IMR-90 (cell line): ENCODE data around the gene TMPRSS7. TPM values are rescaled to one million over a fixed set of nuclear protein-coding genes. Genes with fewer than 3 reads are reported as not detected.

Experiments
- ATAC-seq: fragments of 200-7000 bp; cut with Tn5 transposase; 2 replicates; pipeline ENCODE4 v1.9.1; 2020; ENCODE audit warnings: low read depth, mild to moderate bottlenecking, moderate library complexity
- BruUV-seq: library from RNA; stranded (reverse); fragments of 400-500 nt; replicated peaks from 2 replicates; lab custom pipeline; 2021; lab: Mats Ljungman, UMichigan
- CTCF ChIA-PET: fragments of 300-600 bp; formaldehyde crosslinking; extraction: SDS; loops from one replicate; lab custom pipeline; 2021; ENCODE audit warnings: antibody characterized with exemption; lab: Yijun Ruan, JAX
- POLR2A ChIA-PET: fragments of 300-600 bp; sonication (Branson Sonifier 250); formaldehyde crosslinking; loops from one replicate; lab custom pipeline; 2022; ENCODE audit warnings: antibody characterized with exemption; ENCODE audit not compliant: unreplicated experiment; lab: Charles Lee
- DNase-seq: peaks from one replicate; pipeline ENCODE4 v3.0.0; 2013
- H2AFZ ChIP-seq: replicated peaks from 2 replicates; pipeline ENCODE3; 2013; ENCODE audit warnings: low read length, mild to moderate bottlenecking; ENCODE audit not compliant: poor library complexity
- H2AK5ac ChIP-seq: 2 replicates; pipeline ENCODE4 v1.6.1; 2013; ENCODE audit warnings: low read depth, low read length, inconsistent platforms
- H2AK9ac ChIP-seq: replicated peaks from 2 replicates; pipeline ENCODE3; 2013; ENCODE audit warnings: mild to moderate bottlenecking, low read depth, low read length, moderate library complexity; ENCODE audit not compliant: poor library complexity
- H2BK120ac ChIP-seq: 2 replicates; pipeline ENCODE4 v1.6.1; 2013; ENCODE audit warnings: low read depth, low read length, inconsistent platforms
- H2BK15ac ChIP-seq: 3 replicates; pipeline ENCODE4 v1.6.1; 2013; ENCODE audit warnings: low read depth, low read length, inconsistent platforms
- H2BK20ac ChIP-seq: 2 replicates; pipeline ENCODE4 v1.6.1; 2013; ENCODE audit warnings: low read depth, mild to moderate bottlenecking, inconsistent platforms, low read length, moderate library complexity
- H2BK5ac ChIP-seq: 2 replicates; pipeline ENCODE4 v1.6.1; 2013; ENCODE audit warnings: mild to moderate bottlenecking, low read depth, low read length, inconsistent platforms; ENCODE audit not compliant: poor library complexity, severe bottlenecking
- H3K14ac ChIP-seq: replicated peaks from 2 replicates; pipeline ENCODE4 v1.6.1; 2013; ENCODE audit warnings: low read depth, low read length, inconsistent platforms
- H3K18ac ChIP-seq: 2 replicates; pipeline ENCODE4 v1.6.1; 2013; ENCODE audit warnings: low read depth, low read length, control low read depth
- H3K23ac ChIP-seq: 2 replicates; pipeline ENCODE4 v1.6.1; 2013; ENCODE audit warnings: low read depth, low read length, inconsistent platforms
- H3K27ac ChIP-seq: 2 replicates; pipeline ENCODE4 v1.5.1; 2013; ENCODE audit warnings: mild to moderate bottlenecking, control low read depth, low read length; ENCODE audit not compliant: insufficient read depth
- H3K27me3 ChIP-seq: 2 replicates; pipeline ENCODE4 v1.6.1; 2013; ENCODE audit warnings: low read length; ENCODE audit not compliant: control insufficient read depth, insufficient read depth
- H3K36me3 ChIP-seq: 2 replicates; pipeline ENCODE4 v1.6.1; 2013; ENCODE audit warnings: low read length, mixed read lengths; ENCODE audit not compliant: control insufficient read depth, insufficient read depth
- H3K4ac ChIP-seq: 2 replicates; pipeline ENCODE4 v1.6.1; 2013; ENCODE audit warnings: low read depth, low read length, inconsistent platforms
- H3K4me1 ChIP-seq: 2 replicates; pipeline ENCODE4 v1.6.1; 2013; ENCODE audit warnings: low read length, mixed read lengths; ENCODE audit not compliant: control insufficient read depth, insufficient read depth
- H3K4me2 ChIP-seq: 2 replicates; pipeline ENCODE4 v1.6.1; 2013; ENCODE audit warnings: low read depth, mild to moderate bottlenecking, control low read depth, low read length, moderate library complexity
- H3K4me3 ChIP-seq: 2 replicates; pipeline ENCODE4 v1.5.1; 2013; ENCODE audit warnings: low read depth, mild to moderate bottlenecking, control low read depth, low read length, moderate library complexity; ENCODE audit not compliant: insufficient read depth
- H3K56ac ChIP-seq: 2 replicates; pipeline ENCODE4 v1.6.1; 2013; ENCODE audit warnings: low read length, inconsistent platforms; ENCODE audit not compliant: insufficient read depth; ENCODE audit errors: extremely low read depth
- H3K79me1 ChIP-seq, 2 experiments: 2 replicates each; pipeline ENCODE4 v1.6.1; 2013; ENCODE audit warnings: low read length in 2 of 2, inconsistent platforms in 1 of 2, low read depth in 1 of 2
- H3K9ac ChIP-seq: 2 replicates; pipeline ENCODE4 v1.6.1; 2013; ENCODE audit warnings: low read depth, low read length, control low read depth
- H3K9me1 ChIP-seq: 2 replicates; pipeline ENCODE4 v1.6.1; 2013; ENCODE audit warnings: low read length, inconsistent platforms; ENCODE audit not compliant: insufficient read depth
- H3K9me3 ChIP-seq: 2 replicates; pipeline ENCODE4 v1.6.1; 2013; ENCODE audit warnings: low read length; ENCODE audit not compliant: control insufficient read depth, insufficient read depth
- H4K20me1 ChIP-seq: 2 replicates; pipeline ENCODE4 v1.6.1; 2013; ENCODE audit warnings: low read length, inconsistent platforms; ENCODE audit not compliant: insufficient read depth
- H4K5ac ChIP-seq: 2 replicates; pipeline ENCODE4 v1.6.1; 2013; ENCODE audit warnings: mild to moderate bottlenecking, low read depth, low read length, control low read depth
- H4K8ac ChIP-seq, 2 experiments: 2 replicates each; pipeline ENCODE4 v1.6.1; 2013; ENCODE audit warnings: low read depth in 2 of 2, low read length in 2 of 2, control low read depth in 1 of 2, inconsistent platforms in 1 of 2
- H4K91ac ChIP-seq: 2 replicates; pipeline ENCODE4 v1.6.1; 2013; ENCODE audit warnings: low read depth, low read length, inconsistent platforms; ENCODE audit not compliant: insufficient read depth
- CEBPB ChIP-seq: IDR thresholded peaks from 2 replicates; pipeline ENCODE4 v1.6.1; 2012; ENCODE audit warnings: low read depth, low read length, improper control_type of control experiment
- CHD1 ChIP-seq: IDR thresholded peaks from 2 replicates; pipeline ENCODE4 v1.6.1; 2012; ENCODE audit warnings: low read depth, low read length, improper control_type of control experiment
- ELK1 ChIP-seq: fragments of 150-350 bp; IDR thresholded peaks from 2 replicates; pipeline ENCODE4 v1.6.1; 2016; ENCODE audit warnings: low read depth, mild to moderate bottlenecking, low read length, moderate library complexity, borderline replicate concordance
- FOS ChIP-seq: fragments of 150-350 bp; IDR thresholded peaks from 2 replicates; pipeline ENCODE4 v1.6.1; 2016; ENCODE audit warnings: low read depth, low read length
- MAFK ChIP-seq: IDR thresholded peaks from 2 replicates; pipeline ENCODE4 v1.6.1; 2012; ENCODE audit warnings: low read depth, low read length, improper control_type of control experiment
- MXI1 ChIP-seq: IDR thresholded peaks from 2 replicates; pipeline ENCODE4 v1.6.1; 2012; ENCODE audit warnings: low read depth, mild to moderate bottlenecking, low read length, moderate library complexity, borderline replicate concordance
- NFE2L2 ChIP-seq: fragments of 150-350 bp; IDR thresholded peaks from 2 replicates; pipeline ENCODE4 v1.6.1; 2016; ENCODE audit warnings: low read depth, mild to moderate bottlenecking, low read length
- RAD21 ChIP-seq: IDR thresholded peaks from 2 replicates; pipeline ENCODE4 v1.6.1; 2012; ENCODE audit warnings: low read length, improper control_type of control experiment
- USF2 ChIP-seq: fragments of 150-350 bp; IDR thresholded peaks from 2 replicates; pipeline ENCODE4 v1.6.1; 2017; ENCODE audit warnings: mild to moderate bottlenecking, antibody characterized with exemption, low read length, low read depth
- WGBS, 2 experiments: methylation state at CpG; one replicate each; pipeline versions ENCODE4 v1.1.5 to v1.1.7; 2013; ENCODE audit warnings: missing lambda C conversion rate in 2 of 2; ENCODE audit not compliant: insufficient read length in 1 of 2; ENCODE audit errors: extremely low coverage in 2 of 2; 5-methylcytosine and 5-hydroxymethylcytosine counted together
- dilution Hi-C: fragments of 300-500 bp; cut with HindIII; formaldehyde crosslinking; loops from one replicate; pipeline ENCODE4 v1.14.3; 2018; ENCODE audit warnings: low sequenced_read_pairs; ENCODE audit not compliant: unreplicated experiment
- in situ Hi-C: fragments of 300-500 bp; cut with MboI; formaldehyde crosslinking; loops from 3 replicates; pipeline ENCODE4 v1.14.3; 2019; ENCODE audit warnings: low sequenced_read_pairs, inconsistent platforms, mixed read lengths
- intact Hi-C: fragments of 100-400 bp; cut with micrococcal nuclease; formaldehyde crosslinking; loops from 2 replicates; pipeline ENCODE4 v1.10.0; 2022
- polyA plus RNA-seq, 3 experiments: library from polyadenylated mRNA; depleted of rRNA; stranded (reverse); fragments of >200 nt; gene quantifications; 2 replicates each; pipeline ENCODE4 v1.2.3, GENCODE V29; 2012; ENCODE audit warnings: low replicate concordance in 1 of 3
- total RNA-seq: library from RNA; depleted of rRNA; stranded (reverse); fragments of >200 nt; gene quantifications from 2 replicates; pipeline ENCODE4 v1.2.3, GENCODE V29; 2012

The TMPRSS7 gene
- total and polyA plus RNA-seq, 2 of the 4 experiments (the other 2 are of a cell fraction): 0.07 TPM; not detected in 1

- in situ Hi-C loops (no loop called here), intact Hi-C loops (no loop called here), dilution Hi-C loops (no loop called here)
- H4K20me1 ChIP-seq: no peaks in the 10 kb centered on the region
- no peaks in the 10 kb centered on the region for H3K9me3 ChIP-seq
- no peaks in the 10 kb centered on the region; the same call in 1 of the 2 replicates for H3K27me3 ChIP-seq
- DNase-seq: no peak
- no peak within 1 kb of the TSS for H2BK20ac ChIP-seq
- BruUV-seq: no TSS peak
- no peaks in the 10 kb centered on the region for H3K79me1 ChIP-seq
- peak within 1 kb of the TSS; percentile 92 for H3K4me2 ChIP-seq
- peak within 1 kb of the TSS; percentile 31; the same call in 1 of the 2 replicates for H3K23ac ChIP-seq
- H2AK9ac ChIP-seq: peak within 1 kb of the TSS; percentile 87
- TF ChIP-seq NFE2L2 (no peak), USF2 (no peak), ELK1 (no peak), FOS (no peak), RAD21 (no peak), CEBPB (no peak), MXI1 (no peak), MAFK (no peak), CHD1 (no peak)
- 24% methylated on average over 8 of the region's 30 CpGs; no CpG with 5 or more reads in 1 of the 2 experiments for WGBS, 2 experiments
- H3K14ac ChIP-seq: no peak within 1 kb of the TSS
- H3K9ac ChIP-seq: no peak within 1 kb of the TSS
- peak; percentile 68 for ATAC-seq
- peak within 1 kb of the TSS; percentile 39; the same call in 1 of the 2 replicates for H2BK120ac ChIP-seq
- peak within 1 kb of the TSS; percentile 93 for H2AFZ ChIP-seq
- H3K4ac ChIP-seq: no peak within 1 kb of the TSS
- H3K4me3 ChIP-seq: peak within 1 kb of the TSS; percentile 32
- no peak within 1 kb of the TSS for H2BK15ac ChIP-seq
- peaks cover 6% of the 10 kb centered on the region for H3K9me1 ChIP-seq
- CTCF ChIA-PET: interaction anchor here (1.2 to 1.3 kb wide), 3 partner anchors 9 to 15 kb away, joined by 4 to 6 read pairs (median 6); no protein-coding TSS in a partner anchor
- H4K5ac ChIP-seq: no peak within 1 kb of the TSS
- H3K4me1 ChIP-seq: peaks cover 6% of the 10 kb centered on the region
- H3K18ac ChIP-seq: no peak within 1 kb of the TSS
- no peak within 1 kb of the TSS for H2BK5ac ChIP-seq
- POLR2A ChIA-PET: no interaction called here
- 0 out of 2 replicates have a peak within 1 kb of the TSS, but pooled peaks have one; percentile 13 for H4K91ac ChIP-seq
- H3K56ac ChIP-seq: no peak within 1 kb of the TSS
- H4K8ac ChIP-seq: peak within 1 kb of the TSS in 1 of 2 experiments; percentile 58; a peak in 1 of 4 replicates
- no peak within 1 kb of the TSS for H2AK5ac ChIP-seq
- H3K27ac ChIP-seq: no peak within 1 kb of the TSS
- no peaks in the 10 kb centered on the region for H3K36me3 ChIP-seq
Measured at GRCh38 chr3:111998636-111999483, 35.7 kb upstream of the TMPRSS7 start, which contains the start of gene TAGLN3. TAGLN3 (plus strand) TSS chr3:111998922; CDS start chr3:111999423, 501 bp downstream.
